ENCODE measurements around the gene TIMM22.

The TIMM22 gene

DNA sequence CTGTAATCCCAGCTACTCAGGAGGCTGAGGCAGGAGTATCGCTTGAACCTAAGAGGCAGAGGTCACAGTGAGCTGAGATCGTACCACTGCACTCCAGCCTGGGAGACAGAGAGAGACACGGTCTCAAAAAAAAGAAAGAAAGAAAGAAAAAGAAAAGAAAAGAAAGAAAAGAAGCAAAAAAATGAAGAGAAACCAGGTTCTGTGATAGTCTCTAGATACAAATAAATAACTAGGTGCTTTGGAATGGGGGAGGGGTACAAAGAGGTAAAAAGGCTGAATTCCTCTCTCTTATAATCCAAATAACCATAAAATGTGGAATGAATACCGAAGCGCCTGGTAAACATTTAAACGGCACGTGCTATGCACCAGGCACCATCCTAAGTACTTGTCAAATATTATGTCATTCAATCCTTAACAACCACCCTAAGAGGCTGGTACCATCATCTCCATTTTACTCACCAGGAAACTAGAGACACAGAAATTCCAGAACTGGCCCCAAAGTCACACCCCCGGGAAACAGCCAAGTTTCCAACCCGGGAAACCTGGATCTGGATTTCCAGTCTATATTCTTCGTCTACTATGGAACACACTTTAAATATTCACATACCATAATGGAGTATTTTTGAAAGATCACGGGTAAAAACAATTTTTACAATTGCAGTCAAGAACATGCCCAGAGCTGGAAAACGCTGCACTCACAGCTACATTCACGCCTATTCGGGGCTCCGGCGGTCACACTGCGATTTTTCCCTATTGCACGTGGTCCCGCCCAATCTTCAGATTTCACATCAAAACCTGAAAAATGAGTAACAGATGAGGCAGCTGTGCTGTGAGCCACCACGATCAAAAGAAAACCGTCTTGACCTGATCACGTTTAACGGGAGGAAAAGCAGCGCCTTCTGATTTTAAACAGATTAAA is 27.9 kb upstream of the TIMM22 start:
- POLR2A ChIA-PET = interaction anchor here (1.2 to 1.6 kb wide), 2 partner anchors 10 to 12 kb away, joined by 3 to 4 read pairs; partner anchors contain the start of gene NXN
- Histone ChIP-seq H3K4me3 (ENCODE audit: low read depth, low read length) (no peak overlapping the region), H3K27ac (ENCODE audit: extremely low read depth, low read depth, low read length) (peak overlapping the region; percentile 18; the same call in 1 of the 2 replicates), H3K9me3 (ENCODE audit: control insufficient read depth, insufficient read depth, low read depth, low read length) (no peaks in the 10 kb centered on the region), H3K36me3 (ENCODE audit: control insufficient read depth in 2 of 2, insufficient read depth in 1 of 2, low read length in 2 of 2) (no peaks in the 10 kb centered on the region; a peak in 1 of 3 replicates), H3K4me1 (ENCODE audit: control insufficient read depth, insufficient read depth, low read length) (peaks cover 36% of the 10 kb centered on the region)
- CTCF ChIA-PET = interaction anchor here (0.9 to 1.6 kb wide), 2 partner anchors 10 to 12 kb away, joined by 3 to 6 read pairs; partner anchors contain the start of gene NXN
- no peak for TF ChIP-seq ZBTB1 (tag by site-specific recombination; IDR thresholded peaks at IDR 0.05)
- no peak for TF ChIP-seq ZFP37 (tag by site-specific recombination; IDR thresholded peaks at IDR 0.05)
- no peak for TF ChIP-seq ZNF792 (tag by site-specific recombination; IDR thresholded peaks at IDR 0.05)
- TF ChIP-seq, protein P1, sequence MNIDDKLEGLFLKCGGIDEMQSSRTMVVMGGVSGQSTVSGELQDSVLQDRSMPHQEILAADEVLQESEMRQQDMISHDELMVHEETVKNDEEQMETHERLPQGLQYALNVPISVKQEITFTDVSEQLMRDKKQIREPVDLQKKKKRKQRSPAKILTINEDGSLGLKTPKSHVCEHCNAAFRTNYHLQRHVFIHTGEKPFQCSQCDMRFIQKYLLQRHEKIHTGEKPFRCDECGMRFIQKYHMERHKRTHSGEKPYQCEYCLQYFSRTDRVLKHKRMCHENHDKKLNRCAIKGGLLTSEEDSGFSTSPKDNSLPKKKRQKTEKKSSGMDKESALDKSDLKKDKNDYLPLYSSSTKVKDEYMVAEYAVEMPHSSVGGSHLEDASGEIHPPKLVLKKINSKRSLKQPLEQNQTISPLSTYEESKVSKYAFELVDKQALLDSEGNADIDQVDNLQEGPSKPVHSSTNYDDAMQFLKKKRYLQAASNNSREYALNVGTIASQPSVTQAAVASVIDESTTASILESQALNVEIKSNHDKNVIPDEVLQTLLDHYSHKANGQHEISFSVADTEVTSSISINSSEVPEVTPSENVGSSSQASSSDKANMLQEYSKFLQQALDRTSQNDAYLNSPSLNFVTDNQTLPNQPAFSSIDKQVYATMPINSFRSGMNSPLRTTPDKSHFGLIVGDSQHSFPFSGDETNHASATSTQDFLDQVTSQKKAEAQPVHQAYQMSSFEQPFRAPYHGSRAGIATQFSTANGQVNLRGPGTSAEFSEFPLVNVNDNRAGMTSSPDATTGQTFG (tag by site-specific recombination; IDR thresholded peaks at IDR 0.05; ENCODE audit: borderline replicate concordance) = no peak
- TF ChIP-seq ZNF23 (tag by site-specific recombination; IDR thresholded peaks at IDR 0.05; ENCODE audit: borderline replicate concordance) = no peak
- TF ChIP-seq, protein P2, sequence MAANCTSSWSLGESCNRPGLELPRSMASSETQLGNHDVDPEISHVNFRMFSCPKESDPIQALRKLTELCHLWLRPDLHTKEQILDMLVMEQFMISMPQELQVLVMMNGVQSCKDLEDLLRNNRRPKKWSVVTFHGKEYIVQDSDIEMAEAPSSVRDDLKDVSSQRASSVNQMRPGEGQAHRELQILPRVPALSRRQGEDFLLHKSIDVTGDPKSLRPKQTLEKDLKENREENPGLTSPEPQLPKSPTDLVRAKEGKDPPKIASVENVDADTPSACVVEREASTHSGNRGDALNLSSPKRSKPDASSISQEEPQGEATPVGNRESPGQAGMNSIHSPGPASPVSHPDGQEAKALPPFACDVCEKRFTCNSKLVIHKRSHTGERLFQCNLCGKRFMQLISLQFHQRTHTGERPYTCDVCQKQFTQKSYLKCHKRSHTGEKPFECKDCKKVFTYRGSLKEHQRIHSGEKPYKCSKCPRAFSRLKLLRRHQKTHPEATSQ (tag by site-specific recombination; IDR thresholded peaks at IDR 0.05) = no peak
- TF ChIP-seq, protein P3, sequence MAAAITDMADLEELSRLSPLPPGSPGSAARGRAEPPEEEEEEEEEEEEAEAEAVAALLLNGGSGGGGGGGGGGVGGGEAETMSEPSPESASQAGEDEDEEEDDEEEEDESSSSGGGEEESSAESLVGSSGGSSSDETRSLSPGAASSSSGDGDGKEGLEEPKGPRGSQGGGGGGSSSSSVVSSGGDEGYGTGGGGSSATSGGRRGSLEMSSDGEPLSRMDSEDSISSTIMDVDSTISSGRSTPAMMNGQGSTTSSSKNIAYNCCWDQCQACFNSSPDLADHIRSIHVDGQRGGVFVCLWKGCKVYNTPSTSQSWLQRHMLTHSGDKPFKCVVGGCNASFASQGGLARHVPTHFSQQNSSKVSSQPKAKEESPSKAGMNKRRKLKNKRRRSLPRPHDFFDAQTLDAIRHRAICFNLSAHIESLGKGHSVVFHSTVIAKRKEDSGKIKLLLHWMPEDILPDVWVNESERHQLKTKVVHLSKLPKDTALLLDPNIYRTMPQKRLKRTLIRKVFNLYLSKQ (tag by site-specific recombination; IDR thresholded peaks at IDR 0.05; ENCODE audit: borderline replicate concordance) = no peak
- TF ChIP-seq ZNF114 (tag by site-specific recombination; IDR thresholded peaks at IDR 0.05) = no peak
- TF ChIP-seq, protein P4, sequence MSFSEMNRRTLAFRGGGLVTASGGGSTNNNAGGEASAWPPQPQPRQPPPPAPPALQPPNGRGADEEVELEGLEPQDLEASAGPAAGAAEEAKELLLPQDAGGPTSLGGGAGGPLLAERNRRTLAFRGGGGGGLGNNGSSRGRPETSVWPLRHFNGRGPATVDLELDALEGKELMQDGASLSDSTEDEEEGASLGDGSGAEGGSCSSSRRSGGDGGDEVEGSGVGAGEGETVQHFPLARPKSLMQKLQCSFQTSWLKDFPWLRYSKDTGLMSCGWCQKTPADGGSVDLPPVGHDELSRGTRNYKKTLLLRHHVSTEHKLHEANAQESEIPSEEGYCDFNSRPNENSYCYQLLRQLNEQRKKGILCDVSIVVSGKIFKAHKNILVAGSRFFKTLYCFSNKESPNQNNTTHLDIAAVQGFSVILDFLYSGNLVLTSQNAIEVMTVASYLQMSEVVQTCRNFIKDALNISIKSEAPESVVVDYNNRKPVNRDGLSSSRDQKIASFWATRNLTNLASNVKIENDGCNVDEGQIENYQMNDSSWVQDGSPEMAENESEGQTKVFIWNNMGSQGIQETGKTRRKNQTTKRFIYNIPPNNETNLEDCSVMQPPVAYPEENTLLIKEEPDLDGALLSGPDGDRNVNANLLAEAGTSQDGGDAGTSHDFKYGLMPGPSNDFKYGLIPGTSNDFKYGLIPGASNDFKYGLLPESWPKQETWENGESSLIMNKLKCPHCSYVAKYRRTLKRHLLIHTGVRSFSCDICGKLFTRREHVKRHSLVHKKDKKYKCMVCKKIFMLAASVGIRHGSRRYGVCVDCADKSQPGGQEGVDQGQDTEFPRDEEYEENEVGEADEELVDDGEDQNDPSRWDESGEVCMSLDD (tag by site-specific recombination; IDR thresholded peaks at IDR 0.05) = no peak
- no peak for TF ChIP-seq ZNF530 (tag by site-specific recombination; IDR thresholded peaks at IDR 0.05; ENCODE audit: low read depth)
- TF ChIP-seq, protein P5, sequence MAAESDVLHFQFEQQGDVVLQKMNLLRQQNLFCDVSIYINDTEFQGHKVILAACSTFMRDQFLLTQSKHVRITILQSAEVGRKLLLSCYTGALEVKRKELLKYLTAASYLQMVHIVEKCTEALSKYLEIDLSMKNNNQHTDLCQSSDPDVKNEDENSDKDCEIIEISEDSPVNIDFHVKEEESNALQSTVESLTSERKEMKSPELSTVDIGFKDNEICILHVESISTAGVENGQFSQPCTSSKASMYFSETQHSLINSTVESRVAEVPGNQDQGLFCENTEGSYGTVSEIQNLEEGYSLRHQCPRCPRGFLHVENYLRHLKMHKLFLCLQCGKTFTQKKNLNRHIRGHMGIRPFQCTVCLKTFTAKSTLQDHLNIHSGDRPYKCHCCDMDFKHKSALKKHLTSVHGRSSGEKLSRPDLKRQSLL (tag by site-specific recombination; IDR thresholded peaks at IDR 0.05) = peak; percentile 39; the same call in 1 of the 2 replicates
- TF ChIP-seq ZNF621 (tag by site-specific recombination; IDR thresholded peaks at IDR 0.05) = no peak
- no peak for TF ChIP-seq ZNF747 (tag by site-specific recombination; IDR thresholded peaks at IDR 0.05)
- TF ChIP-seq HOXD13 (CRISPR knock-in tag; IDR thresholded peaks at IDR 0.05; ENCODE audit: borderline replicate concordance) = no peak
- peak; percentile 54; the same call in 1 of the 2 replicates for TF ChIP-seq IKZF3 (tag by site-specific recombination; IDR thresholded peaks at IDR 0.05)
- TF ChIP-seq ZNF24 (tag by site-specific recombination; IDR thresholded peaks at IDR 0.05) = 0 out of 2 replicates have a peak, but pooled peaks have one; percentile 19
- TF ChIP-seq, protein P6, sequence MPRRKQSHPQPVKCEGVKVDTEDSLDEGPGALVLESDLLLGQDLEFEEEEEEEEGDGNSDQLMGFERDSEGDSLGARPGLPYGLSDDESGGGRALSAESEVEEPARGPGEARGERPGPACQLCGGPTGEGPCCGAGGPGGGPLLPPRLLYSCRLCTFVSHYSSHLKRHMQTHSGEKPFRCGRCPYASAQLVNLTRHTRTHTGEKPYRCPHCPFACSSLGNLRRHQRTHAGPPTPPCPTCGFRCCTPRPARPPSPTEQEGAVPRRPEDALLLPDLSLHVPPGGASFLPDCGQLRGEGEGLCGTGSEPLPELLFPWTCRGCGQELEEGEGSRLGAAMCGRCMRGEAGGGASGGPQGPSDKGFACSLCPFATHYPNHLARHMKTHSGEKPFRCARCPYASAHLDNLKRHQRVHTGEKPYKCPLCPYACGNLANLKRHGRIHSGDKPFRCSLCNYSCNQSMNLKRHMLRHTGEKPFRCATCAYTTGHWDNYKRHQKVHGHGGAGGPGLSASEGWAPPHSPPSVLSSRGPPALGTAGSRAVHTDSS (tag by site-specific recombination; IDR thresholded peaks at IDR 0.05) = no peak
- TF ChIP-seq, protein P7, sequence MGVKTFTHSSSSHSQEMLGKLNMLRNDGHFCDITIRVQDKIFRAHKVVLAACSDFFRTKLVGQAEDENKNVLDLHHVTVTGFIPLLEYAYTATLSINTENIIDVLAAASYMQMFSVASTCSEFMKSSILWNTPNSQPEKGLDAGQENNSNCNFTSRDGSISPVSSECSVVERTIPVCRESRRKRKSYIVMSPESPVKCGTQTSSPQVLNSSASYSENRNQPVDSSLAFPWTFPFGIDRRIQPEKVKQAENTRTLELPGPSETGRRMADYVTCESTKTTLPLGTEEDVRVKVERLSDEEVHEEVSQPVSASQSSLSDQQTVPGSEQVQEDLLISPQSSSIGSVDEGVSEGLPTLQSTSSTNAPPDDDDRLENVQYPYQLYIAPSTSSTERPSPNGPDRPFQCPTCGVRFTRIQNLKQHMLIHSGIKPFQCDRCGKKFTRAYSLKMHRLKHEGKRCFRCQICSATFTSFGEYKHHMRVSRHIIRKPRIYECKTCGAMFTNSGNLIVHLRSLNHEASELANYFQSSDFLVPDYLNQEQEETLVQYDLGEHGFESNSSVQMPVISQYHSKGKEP (tag by site-specific recombination; IDR thresholded peaks at IDR 0.05) = 0 out of 2 replicates have a peak, but pooled peaks have one; percentile 18
- no peak for TF ChIP-seq ZNF423 (tag by site-specific recombination; IDR thresholded peaks at IDR 0.05)
- TF ChIP-seq ZNF2 (tag by site-specific recombination; IDR thresholded peaks at IDR 0.05) = no peak
- TF ChIP-seq, protein P8, sequence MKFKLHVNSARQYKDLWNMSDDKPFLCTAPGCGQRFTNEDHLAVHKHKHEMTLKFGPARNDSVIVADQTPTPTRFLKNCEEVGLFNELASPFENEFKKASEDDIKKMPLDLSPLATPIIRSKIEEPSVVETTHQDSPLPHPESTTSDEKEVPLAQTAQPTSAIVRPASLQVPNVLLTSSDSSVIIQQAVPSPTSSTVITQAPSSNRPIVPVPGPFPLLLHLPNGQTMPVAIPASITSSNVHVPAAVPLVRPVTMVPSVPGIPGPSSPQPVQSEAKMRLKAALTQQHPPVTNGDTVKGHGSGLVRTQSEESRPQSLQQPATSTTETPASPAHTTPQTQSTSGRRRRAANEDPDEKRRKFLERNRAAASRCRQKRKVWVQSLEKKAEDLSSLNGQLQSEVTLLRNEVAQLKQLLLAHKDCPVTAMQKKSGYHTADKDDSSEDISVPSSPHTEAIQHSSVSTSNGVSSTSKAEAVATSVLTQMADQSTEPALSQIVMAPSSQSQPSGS (tag by site-specific recombination; IDR thresholded peaks at IDR 0.05; ENCODE audit: low read depth) = no peak

Data from HEK293 (cell line).